Right lobe of liver (tissue), 4 donors: ENCODE measurements around the gene CEACAM19.

Experiments
- POLR2A ChIP-seq: fragments of 450-650 bp; IDR thresholded peaks from one replicate; pipeline ENCODE4 v1.6.1; 2017; ENCODE audit warnings: antibody characterized with exemption, mild to moderate bottlenecking
- TF ChIP-seq, protein P1 (sequence below), 4 donors: fragments of 200-600 bp in 3 of 4; fragments of 450-650 bp in 1 of 4; IDR thresholded peaks; one replicate each; pipeline versions ENCODE4 v1.5.1 to v1.8.0; 2016 to 2022; ENCODE audit warnings: antibody characterized with exemption in 4 of 4, mild to moderate bottlenecking in 2 of 4
- donor health status: DM: no; HTN: no; CAD: no.
- donor health status: DM: no; HTN: no; CAD: no.
- donor health status: DM: no; HTN: yes; CAD: no.

DNA sequence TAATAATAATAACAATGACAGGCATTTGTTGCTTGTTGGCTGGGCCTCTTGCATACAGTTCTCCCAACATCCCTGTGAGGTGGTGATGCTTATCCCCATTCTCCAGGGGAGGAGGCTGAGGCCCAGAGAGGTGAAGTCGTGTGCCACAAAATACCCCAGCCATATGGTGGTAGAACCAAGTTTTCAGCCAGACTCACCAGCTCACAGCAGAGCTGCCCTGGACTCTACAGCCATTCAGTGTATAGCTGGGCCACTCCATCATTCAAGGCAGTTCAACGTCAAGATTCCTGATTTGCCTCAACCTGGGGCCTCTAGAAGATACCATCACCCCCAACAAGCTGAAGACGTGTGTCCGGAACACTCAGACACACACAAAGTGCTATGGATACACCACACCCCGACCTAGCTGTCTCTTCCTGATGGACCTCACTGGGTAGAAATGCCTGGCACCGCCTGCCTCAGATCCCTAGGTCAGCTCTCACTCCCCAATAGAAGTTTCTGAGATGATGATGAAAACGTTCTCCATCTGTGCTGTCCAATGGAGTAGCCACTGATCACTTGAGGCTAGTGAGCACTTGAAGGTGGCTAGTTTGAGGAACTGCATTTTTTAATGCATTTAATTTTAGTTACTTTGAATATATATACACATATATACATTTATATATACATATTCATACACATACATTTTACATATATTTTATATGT lies 4.3 kb upstream of the CEACAM19 start:
- TF ChIP-seq, protein P1, sequence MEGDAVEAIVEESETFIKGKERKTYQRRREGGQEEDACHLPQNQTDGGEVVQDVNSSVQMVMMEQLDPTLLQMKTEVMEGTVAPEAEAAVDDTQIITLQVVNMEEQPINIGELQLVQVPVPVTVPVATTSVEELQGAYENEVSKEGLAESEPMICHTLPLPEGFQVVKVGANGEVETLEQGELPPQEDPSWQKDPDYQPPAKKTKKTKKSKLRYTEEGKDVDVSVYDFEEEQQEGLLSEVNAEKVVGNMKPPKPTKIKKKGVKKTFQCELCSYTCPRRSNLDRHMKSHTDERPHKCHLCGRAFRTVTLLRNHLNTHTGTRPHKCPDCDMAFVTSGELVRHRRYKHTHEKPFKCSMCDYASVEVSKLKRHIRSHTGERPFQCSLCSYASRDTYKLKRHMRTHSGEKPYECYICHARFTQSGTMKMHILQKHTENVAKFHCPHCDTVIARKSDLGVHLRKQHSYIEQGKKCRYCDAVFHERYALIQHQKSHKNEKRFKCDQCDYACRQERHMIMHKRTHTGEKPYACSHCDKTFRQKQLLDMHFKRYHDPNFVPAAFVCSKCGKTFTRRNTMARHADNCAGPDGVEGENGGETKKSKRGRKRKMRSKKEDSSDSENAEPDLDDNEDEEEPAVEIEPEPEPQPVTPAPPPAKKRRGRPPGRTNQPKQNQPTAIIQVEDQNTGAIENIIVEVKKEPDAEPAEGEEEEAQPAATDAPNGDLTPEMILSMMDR (IDR thresholded peaks at IDR 0.05), result no peak
- TF ChIP-seq POLR2A, result no peak
